ENCODE measurements around the gene GBX2. TPM values are rescaled to one million over a fixed set of nuclear protein-coding genes. Genes with fewer than 3 reads are reported as not detected.

GBX2 gene
- total RNA-seq, 1 experiment from 2014 or later: 10.2 TPM

DNA sequence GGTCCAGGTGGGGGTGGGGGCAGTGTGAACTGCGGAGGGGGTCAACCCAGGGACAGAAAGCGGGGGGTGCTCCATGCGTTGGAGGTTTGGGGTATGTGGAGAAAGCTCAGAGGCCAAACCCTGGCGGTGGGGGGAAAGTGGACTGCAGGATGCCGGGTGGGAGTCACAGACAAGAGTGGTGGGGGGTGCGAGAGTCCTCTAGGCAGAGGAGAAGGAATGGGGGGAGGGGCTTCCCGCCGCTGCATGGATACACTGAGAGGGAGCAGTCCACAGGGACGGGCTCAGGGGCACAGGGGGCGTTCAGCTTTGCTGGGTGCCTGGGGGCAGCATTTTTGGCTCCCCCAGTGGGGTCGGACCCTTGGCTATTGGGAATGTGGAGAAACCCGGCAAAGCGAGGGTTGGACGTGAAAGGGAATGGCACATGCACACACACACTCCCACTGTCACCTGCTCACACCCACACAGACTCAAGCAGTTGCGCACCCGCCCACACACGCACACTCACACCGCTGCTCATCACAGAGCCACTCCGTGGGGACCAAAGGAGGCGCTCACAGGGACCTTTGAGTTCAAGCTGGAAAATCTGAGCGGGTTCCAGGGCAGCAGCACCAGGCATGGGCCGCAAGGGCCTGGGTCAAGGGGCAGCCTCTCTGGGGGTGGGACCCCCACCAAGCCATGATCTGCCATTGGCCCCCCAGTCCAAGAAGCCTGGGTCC, 7.7 kb downstream of the GBX2 start:
- intact Hi-C loops (cut with micrococcal nuclease; ENCODE audit: unreplicated experiment): no loop called here
- Histone ChIP-seq H3K9me3 (ENCODE audit: control insufficient read depth, insufficient read depth, low read depth, low read length) (no peaks in the 10 kb centered on the region), H3K36me3 (ENCODE audit: control insufficient read depth, insufficient read depth, low read length) (no peaks in the 10 kb centered on the region), H3K4me3 (ENCODE audit: low read depth in 2 of 2, low read length in 2 of 2) (no peak overlapping the region), H3K27ac (ENCODE audit: low read length) (no peak overlapping the region), H3K4me1 (ENCODE audit: control insufficient read depth, insufficient read depth, low read length) (no peaks in the 10 kb centered on the region), H3K27me3 (ENCODE audit: control insufficient read depth, insufficient read depth, low read length) (no peaks in the 10 kb centered on the region)
- no TSS peak for BruUV-seq (replicated peaks)
- in situ Hi-C loops (cut with HindIII; ENCODE audit: low pct_unique_long_range_greater_than_20kb, low sequenced_read_pairs): no loop called here
- no peak for ATAC-seq
- TF ChIP-seq CTCF (IDR thresholded peaks at IDR 0.05): no peak
- TF ChIP-seq TCF7L2 (IDR thresholded peaks at IDR 0.05; ENCODE audit: low read depth, low read length): no peak
- TF ChIP-seq POLR2AphosphoS5 (IDR thresholded peaks at IDR 0.05; ENCODE audit: low read depth, low read length): no peak
- no peak for TF ChIP-seq SIN3A (IDR thresholded peaks at IDR 0.05; ENCODE audit: borderline replicate concordance, insufficient read depth, low read depth, low read length)
- TF ChIP-seq REST (IDR thresholded peaks at IDR 0.05; ENCODE audit: insufficient read depth in 1 of 2, low read depth in 2 of 2, low read length in 1 of 2): no peak
- ChIA-PET CTCF (interaction anchor here (1.8 kb wide), 1 partner anchor 15 kb away, joined by 4 read pairs; no protein-coding TSS in a partner anchor), POLR2A (no interaction called here)
- no peak for DNase-seq (ENCODE audit: low read depth, low spot score)

DNA sequence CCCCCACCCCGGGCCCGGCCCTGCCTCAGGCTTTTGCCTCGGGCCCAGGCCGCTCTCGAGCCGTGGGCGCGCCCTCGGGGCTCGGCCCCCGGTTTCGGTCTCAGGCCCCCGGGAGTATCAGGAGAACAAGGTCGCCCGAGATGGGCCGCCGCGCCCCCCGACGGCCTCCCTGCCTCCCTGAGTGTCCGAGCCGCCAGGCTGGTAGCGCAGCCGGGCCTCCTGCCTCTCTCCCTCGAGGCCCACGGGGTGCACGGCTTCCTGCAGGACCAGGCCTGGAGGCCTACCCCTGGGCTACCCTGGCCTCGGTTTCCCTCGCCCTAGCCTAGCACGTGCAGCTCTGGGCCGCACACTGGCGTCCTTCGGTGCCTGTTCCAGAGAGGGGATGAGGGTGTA, 8.4 kb downstream of the GBX2 start:
- in situ Hi-C loops (cut with HindIII; ENCODE audit: low pct_unique_long_range_greater_than_20kb, low sequenced_read_pairs) (no loop called here), intact Hi-C loops (cut with micrococcal nuclease; ENCODE audit: unreplicated experiment) (no loop called here)
- no peaks in the 10 kb centered on the region for H3K36me3 ChIP-seq (ENCODE audit: control insufficient read depth, insufficient read depth, low read length)
- no peaks in the 10 kb centered on the region for H3K4me1 ChIP-seq (ENCODE audit: control insufficient read depth, insufficient read depth, low read length)
- ATAC-seq: no peak
- ChIA-PET POLR2A (no interaction called here), CTCF (no interaction called here)
- BruUV-seq (replicated peaks): no TSS peak
- DNase-seq (ENCODE audit: low read depth, low spot score): no peak
- no peak overlapping the region for H3K4me3 ChIP-seq (ENCODE audit: low read depth in 2 of 2, low read length in 2 of 2)
- no peak overlapping the region for H3K27ac ChIP-seq (ENCODE audit: low read length)
- no peaks in the 10 kb centered on the region for H3K27me3 ChIP-seq (ENCODE audit: control insufficient read depth, insufficient read depth, low read length)
- TF ChIP-seq CTCF (IDR thresholded peaks at IDR 0.05) (no peak), POLR2AphosphoS5 (IDR thresholded peaks at IDR 0.05; ENCODE audit: low read depth, low read length) (no peak), SIN3A (IDR thresholded peaks at IDR 0.05; ENCODE audit: borderline replicate concordance, insufficient read depth, low read depth, low read length) (no peak), TCF7L2 (IDR thresholded peaks at IDR 0.05; ENCODE audit: low read depth, low read length) (no peak), REST (IDR thresholded peaks at IDR 0.05; ENCODE audit: insufficient read depth in 1 of 2, low read depth in 2 of 2, low read length in 1 of 2) (no peak)
- no peaks in the 10 kb centered on the region for H3K9me3 ChIP-seq (ENCODE audit: control insufficient read depth, insufficient read depth, low read depth, low read length)

All from Panc1 (cell line).